HG03565 (cell line): Measurements from ENCODE around the gene CHRM1.
"Not testable (repeated sequence)": the region's sequence is repeated elsewhere in the genome, so short reads cannot be mapped to it uniquely, and the experiment has no call there.

Experiments used
- ATAC-seq: cut with Tn5 transposase; IDR thresholded peaks from one replicate; pipeline ENCODE4 v1.9.1; 2021; ENCODE audit warnings: mild to moderate bottlenecking, moderate library complexity; ENCODE audit not compliant: unreplicated experiment

Gene CHRM1, protein sequence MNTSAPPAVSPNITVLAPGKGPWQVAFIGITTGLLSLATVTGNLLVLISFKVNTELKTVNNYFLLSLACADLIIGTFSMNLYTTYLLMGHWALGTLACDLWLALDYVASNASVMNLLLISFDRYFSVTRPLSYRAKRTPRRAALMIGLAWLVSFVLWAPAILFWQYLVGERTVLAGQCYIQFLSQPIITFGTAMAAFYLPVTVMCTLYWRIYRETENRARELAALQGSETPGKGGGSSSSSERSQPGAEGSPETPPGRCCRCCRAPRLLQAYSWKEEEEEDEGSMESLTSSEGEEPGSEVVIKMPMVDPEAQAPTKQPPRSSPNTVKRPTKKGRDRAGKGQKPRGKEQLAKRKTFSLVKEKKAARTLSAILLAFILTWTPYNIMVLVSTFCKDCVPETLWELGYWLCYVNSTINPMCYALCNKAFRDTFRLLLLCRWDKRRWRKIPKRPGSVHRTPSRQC

DNA sequence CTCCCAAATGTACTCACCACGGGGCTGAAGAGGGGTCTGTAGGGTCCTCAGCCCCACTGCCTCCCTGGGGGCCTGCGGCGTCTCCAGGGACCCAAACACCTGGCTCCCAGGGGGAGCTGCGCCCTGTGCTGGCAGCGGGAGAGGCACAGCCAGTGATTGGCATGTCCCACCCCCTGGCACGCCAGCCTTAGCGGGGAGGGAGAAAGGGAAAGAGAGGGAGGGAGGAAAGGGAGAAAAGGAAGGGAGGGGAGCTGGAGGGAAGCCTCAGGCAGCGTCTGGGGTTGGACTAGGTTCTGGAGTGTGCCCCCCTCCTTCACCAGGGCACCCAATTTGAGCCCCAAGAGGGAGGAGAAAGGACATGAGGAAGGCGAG, at the start of gene CHRM1:
TSS of gene CHRM1 (minus strand) at position 163 of the 372 bp plus-strand sequence. CDS start 10,263 bp downstream, outside the sequence.
- ATAC-seq = no peak

- ATAC-seq = no peak
Measured at GRCh38 chr11:62965574-62965973, 44.4 kb upstream of the CHRM1 start.

DNA sequence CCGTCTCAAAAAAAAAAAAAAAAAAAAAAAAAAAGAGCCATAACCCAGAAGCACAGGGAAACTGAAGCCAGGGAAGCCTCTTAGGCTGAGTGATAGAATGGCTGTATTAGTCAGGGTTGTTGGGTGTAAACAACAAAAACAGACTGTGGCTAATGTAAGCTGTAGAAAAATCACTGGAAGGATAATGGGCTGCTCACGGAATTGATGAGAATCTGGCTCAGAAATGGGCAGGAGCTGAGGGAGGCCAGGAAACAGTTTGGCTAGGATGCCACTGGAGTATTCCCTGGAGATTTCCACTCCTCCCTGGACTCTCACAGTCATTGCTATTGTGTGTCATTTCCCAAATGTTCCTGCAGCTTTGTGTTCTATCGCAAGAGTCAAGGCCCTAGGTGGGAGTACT, 41.2 kb upstream of the CHRM1 start:
- ATAC-seq = no peak

GRCh38 chr11:62961017-62961570, 39.9 kb upstream of the CHRM1 start:
- no peak for ATAC-seq

GRCh38 chr11:62959422-62959980, 38.3 kb upstream of the CHRM1 start:
- no peak for ATAC-seq

- no peak for ATAC-seq
Measured at GRCh38 chr11:62958547-62959421, 37.6 kb upstream of the CHRM1 start.

GRCh38 chr11:62957147-62957546, 36.0 kb upstream of the CHRM1 start:
- ATAC-seq = no peak

DNA sequence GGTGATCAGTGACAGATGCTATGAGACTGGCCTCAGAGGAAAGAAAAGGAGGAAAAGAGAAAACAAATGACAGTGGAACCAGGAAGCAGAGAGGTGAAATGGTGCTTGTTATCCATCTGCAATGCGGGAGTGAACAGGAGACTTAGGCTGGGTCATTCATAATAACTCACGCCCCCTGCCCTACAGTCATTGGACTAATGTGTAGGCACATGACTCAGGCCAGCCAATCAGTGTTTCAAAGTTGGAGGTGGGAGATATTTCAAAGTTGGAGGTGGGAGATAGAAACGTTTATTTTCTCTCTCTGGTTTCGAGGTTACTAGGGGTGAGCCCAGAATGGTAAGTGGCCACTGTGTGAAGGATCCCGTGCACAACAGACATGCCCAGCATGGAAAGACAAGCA, 33.3 kb upstream of the CHRM1 start:
- no peak for ATAC-seq

GRCh38 chr11:62953811-62954210, 32.6 kb upstream of the CHRM1 start:
- no peak for ATAC-seq

- ATAC-seq = no peak
Measured at GRCh38 chr11:62948765-62949320, 27.7 kb upstream of the CHRM1 start.

DNA sequence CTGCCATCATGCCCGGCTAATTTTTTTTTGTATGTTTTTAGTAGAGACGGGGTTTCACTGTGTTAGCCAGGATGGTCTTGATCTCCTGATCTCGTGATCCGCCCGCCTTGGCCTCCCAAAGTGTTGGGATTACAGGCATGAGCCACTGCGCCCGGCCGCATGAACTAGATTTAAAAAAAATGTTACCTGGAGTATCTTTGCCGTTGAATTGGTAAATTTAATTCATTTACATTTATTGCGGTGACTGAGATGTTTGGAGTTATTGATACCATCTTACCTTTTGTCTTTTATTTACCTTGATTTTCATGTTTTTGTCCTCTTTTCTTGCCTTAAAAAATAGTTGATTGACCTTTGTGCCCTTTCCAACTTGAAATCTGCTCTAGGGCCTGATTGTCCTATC, 24.4 kb upstream of the CHRM1 start:
- ATAC-seq = not testable (repeated sequence)

DNA sequence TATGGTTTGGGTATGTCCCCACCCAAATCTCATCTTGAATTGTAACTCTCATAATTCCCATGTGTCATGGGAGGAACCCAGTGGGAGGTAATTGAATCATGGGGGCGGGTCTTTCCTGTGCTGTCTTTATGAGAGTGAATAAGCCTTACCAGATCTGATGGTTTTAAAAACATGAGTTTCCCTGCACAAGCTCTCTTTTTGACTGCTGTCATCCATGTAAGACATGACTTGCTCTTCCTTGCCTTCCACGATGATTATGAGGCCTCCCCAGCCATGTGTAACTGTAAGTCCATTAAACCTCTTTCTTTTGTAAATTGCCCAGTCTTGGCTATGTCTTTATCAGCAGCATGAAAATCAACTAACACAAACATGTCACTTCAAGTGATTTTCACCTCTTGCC, 16.4 kb upstream of the CHRM1 start:
- not testable (repeated sequence) for ATAC-seq

DNA sequence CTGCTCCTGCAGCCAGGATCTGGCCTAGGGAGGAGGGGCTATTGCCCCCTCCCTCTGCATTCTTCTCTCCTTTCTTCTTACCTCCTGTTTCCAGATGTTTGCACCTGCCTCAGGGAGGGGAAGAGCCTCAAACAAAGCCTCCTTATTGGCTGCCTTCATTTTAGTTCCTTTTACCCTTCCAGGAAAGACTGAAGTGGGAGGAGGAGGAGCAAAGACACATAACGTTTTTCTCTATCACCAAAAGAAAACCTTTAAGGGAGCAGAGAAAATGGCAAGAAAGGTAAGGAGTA, 13.3 kb upstream of the CHRM1 start:
- ATAC-seq = no peak

GRCh38 chr11:62933750-62934495, 12.8 kb upstream of the CHRM1 start:
- ATAC-seq = no peak

DNA sequence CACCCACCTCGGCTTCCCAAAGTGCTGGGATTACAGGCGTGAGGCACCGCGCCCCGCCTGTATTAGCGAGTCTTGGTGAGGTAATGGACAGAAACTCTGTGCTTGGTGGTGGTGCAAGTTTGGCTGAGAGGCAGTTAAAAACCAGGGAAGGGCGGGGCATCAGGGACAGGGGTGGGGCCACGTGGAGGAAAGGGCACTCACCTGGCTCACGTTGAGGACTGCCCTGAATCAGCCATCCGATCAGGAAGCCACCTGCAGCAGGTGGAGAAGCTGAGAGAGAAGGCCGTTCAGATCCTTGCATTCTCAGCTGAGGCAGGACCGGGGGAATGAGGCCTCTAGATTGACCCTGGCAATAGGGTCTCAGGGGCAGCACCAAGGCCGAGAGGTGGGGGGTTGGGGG, 12.1 kb upstream of the CHRM1 start:
- no peak for ATAC-seq

- ATAC-seq = no peak
Measured at GRCh38 chr11:62931499-62932278, 10.5 kb upstream of the CHRM1 start.

GRCh38 chr11:62930666-62931065, 9.5 kb upstream of the CHRM1 start:
- ATAC-seq = no peak

GRCh38 chr11:62930157-62930556, 9.0 kb upstream of the CHRM1 start:
- ATAC-seq = no peak

- no peak for ATAC-seq
Measured at GRCh38 chr11:62928011-62928410, 6.8 kb upstream of the CHRM1 start.
